Smooth muscle cell (in vitro differentiated cells): ENCODE data around the gene NAXD. TPM values are rescaled to one million over a fixed set of nuclear protein-coding genes. Genes with fewer than 3 reads are reported as not detected.

Experiments
- DNase-seq: peaks from one replicate; lab custom pipeline; 2025; ENCODE audit not compliant: unreplicated experiment; lab: John Stamatoyannopoulos, UW
- H2AFZ ChIP-seq: fragments of 200-600 bp; sonication (generic); 2 replicates; pipeline ENCODE4 v1.6.0; 2016; ENCODE audit warnings: antibody characterized with exemption, low read depth, mild to moderate bottlenecking
- H3F3A ChIP-seq: fragments of 200-600 bp; sonication (generic); 2 replicates; pipeline ENCODE4 v1.6.0; 2017; ENCODE audit warnings: antibody characterized with exemption, low read depth
- H3K27ac ChIP-seq: fragments of 200-600 bp; sonication (generic); 2 replicates; pipeline ENCODE4 v1.5.1; 2016; ENCODE audit warnings: low read depth, mild to moderate bottlenecking
- H3K27me3 ChIP-seq: fragments of 200-600 bp; sonication (generic); 2 replicates; pipeline ENCODE4 v1.6.1; 2016; ENCODE audit warnings: low read depth, mild to moderate bottlenecking
- H3K36me3 ChIP-seq: fragments of 200-600 bp; sonication (generic); 2 replicates; pipeline ENCODE4 v1.5.1; 2016; ENCODE audit warnings: low read depth
- H3K4me1 ChIP-seq: fragments of 200-600 bp; sonication (generic); 2 replicates; pipeline ENCODE4 v1.5.1; 2016; ENCODE audit warnings: low read depth
- H3K4me2 ChIP-seq: fragments of 200-600 bp; sonication (generic); 2 replicates; pipeline ENCODE4 v1.6.0; 2016; ENCODE audit warnings: mild to moderate bottlenecking
- H3K4me3 ChIP-seq: fragments of 200-600 bp; sonication (generic); 2 replicates; pipeline ENCODE4 v1.5.1; 2016; ENCODE audit warnings: mild to moderate bottlenecking
- H3K79me2 ChIP-seq: fragments of 200-600 bp; sonication (generic); 2 replicates; pipeline ENCODE4 v1.6.0; 2016; ENCODE audit warnings: low read depth, mild to moderate bottlenecking
- H3K9ac ChIP-seq: fragments of 200-600 bp; sonication (generic); 2 replicates; pipeline ENCODE4 v1.6.0; 2016; ENCODE audit warnings: low read depth
- H3K9me3 ChIP-seq: fragments of 200-600 bp; sonication (generic); replicated peaks from 2 replicates; pipeline ENCODE4 v1.5.1; 2016; ENCODE audit warnings: low read depth
- H4K20me1 ChIP-seq: fragments of 200-600 bp; sonication (generic); 2 replicates; pipeline ENCODE4 v1.6.0; 2016; ENCODE audit warnings: low read depth
- whole genome bisulfite sequencing: methylation state at CpG from one replicate; pipeline ENCODE4 v1.1.7; 2016; ENCODE audit warnings: low lambda C conversion rate; 5-methylcytosine and 5-hydroxymethylcytosine counted together
- polyA plus RNA-seq: library from polyadenylated mRNA; unstranded; fragments of >200 nt; fragmentation: Nextera tagmentation; extraction: Ambion mirVana; gene quantifications from 2 replicates; pipeline ENCODE4 v1.2.1, GENCODE V29; 2016
- total RNA-seq: library from RNA; depleted of rRNA; stranded (reverse); fragments of >200 nt; gene quantifications from 2 replicates; pipeline ENCODE4 v1.2.3, GENCODE V29; 2014
- TF ChIP-seq, protein P1 (sequence below): fragments of 200-600 bp; sonication (generic); IDR thresholded peaks from 2 replicates; pipeline ENCODE4 v1.5.1; 2017; ENCODE audit warnings: borderline replicate concordance, mild to moderate bottlenecking, antibody characterized with exemption; ENCODE audit not compliant: insufficient read depth, poor library complexity, severe bottlenecking

The NAXD gene
- total and polyA plus RNA-seq, 2 experiments from 2014 or later, result 16.9 to 30.9 TPM

DNA sequence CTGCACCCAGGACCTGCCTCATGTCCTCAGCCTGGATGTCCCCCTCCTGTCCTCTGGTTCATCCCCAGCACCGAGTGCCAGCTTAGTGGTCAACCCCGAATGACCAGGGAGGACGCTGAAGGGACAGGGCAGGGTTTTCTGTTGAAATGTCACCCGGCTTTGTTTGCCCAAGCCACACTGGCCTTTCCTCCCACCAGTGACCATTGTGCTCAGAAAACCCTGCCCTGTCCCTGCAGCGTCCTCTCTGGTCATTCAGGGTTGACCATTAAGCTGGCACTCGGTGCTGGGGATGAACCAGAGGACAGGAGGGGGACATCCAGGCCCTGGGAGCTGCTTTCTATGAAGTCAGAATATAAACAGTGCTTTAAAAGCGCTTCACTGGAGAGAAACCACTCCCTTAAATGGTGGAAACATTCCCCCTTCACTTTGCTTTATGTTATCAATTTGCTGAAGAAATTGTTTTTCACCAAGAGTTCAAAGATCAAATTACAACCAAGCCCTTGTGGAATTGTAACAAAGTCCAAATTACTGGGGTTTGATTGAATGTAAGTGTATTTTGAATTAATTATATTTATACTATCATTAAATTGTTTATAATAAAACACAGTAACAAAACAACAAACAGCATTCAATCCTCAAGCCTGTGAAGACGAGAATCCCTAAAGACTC is 69.2 kb downstream of the NAXD start:
- H3K4me1 ChIP-seq, result no peaks in the 10 kb centered on the region
- no peak overlapping the region for H3K27ac ChIP-seq
- no peak overlapping the region for H3K9ac ChIP-seq
- H3K9me3 ChIP-seq, result no peaks in the 10 kb centered on the region
- WGBS, result 95% methylated on average over 8 of the region's 8 CpGs
- H2AFZ ChIP-seq, result no peak overlapping the region
- H4K20me1 ChIP-seq, result peaks cover 16% of the 10 kb centered on the region
- TF ChIP-seq, protein P1, sequence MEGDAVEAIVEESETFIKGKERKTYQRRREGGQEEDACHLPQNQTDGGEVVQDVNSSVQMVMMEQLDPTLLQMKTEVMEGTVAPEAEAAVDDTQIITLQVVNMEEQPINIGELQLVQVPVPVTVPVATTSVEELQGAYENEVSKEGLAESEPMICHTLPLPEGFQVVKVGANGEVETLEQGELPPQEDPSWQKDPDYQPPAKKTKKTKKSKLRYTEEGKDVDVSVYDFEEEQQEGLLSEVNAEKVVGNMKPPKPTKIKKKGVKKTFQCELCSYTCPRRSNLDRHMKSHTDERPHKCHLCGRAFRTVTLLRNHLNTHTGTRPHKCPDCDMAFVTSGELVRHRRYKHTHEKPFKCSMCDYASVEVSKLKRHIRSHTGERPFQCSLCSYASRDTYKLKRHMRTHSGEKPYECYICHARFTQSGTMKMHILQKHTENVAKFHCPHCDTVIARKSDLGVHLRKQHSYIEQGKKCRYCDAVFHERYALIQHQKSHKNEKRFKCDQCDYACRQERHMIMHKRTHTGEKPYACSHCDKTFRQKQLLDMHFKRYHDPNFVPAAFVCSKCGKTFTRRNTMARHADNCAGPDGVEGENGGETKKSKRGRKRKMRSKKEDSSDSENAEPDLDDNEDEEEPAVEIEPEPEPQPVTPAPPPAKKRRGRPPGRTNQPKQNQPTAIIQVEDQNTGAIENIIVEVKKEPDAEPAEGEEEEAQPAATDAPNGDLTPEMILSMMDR, result no peak
- no peak overlapping the region for H3K4me3 ChIP-seq
- H3K36me3 ChIP-seq, result no peaks in the 10 kb centered on the region
- no peak overlapping the region for H3K4me2 ChIP-seq
- no peaks in the 10 kb centered on the region for H3F3A ChIP-seq
- no peaks in the 10 kb centered on the region for H3K27me3 ChIP-seq
- peaks cover 3% of the 10 kb centered on the region for H3K79me2 ChIP-seq
- DNase-seq, result no peak

DNA sequence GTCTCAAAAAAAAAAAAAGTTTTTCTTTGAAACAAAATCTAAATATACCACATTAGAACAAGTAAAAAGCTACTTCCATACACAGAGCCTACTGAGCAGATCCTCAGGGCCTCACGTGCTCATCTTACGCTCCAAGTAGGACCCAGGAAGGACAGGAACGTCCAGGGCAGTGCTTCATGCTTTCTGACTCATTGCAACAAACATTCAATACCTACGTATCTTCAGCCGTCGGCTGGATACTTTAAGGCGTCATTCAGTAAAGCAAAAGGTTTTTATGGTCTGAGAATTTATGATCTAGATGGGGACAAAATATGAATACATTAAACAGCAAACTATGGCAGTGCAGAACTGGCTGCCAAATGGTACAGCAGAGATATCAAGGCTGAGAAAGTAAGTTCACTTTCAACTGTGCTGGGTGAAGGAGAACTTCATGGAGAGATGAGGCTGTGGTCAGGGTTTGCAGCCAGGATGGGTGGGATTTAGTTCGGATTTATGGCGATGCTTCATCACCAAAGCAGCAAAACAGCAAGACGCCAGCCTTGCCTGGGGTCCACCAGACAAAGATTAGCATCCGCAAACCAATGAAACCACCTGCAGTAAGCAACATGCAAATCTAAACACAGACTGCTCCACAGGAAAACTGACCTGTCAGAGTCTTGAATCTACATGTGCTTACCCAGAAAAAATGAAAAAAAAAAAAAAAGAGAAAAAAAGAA is 70.1 kb downstream of the NAXD start:
- Histone ChIP-seq H3K27me3 (no peaks in the 10 kb centered on the region), H3K4me2 (no peak overlapping the region), H4K20me1 (peaks cover 16% of the 10 kb centered on the region), H3K27ac (peak overlapping the region; percentile 28), H3K4me1 (no peaks in the 10 kb centered on the region), H2AFZ (no peak overlapping the region), H3K4me3 (no peak overlapping the region), H3K36me3 (no peaks in the 10 kb centered on the region), H3K9ac (no peak overlapping the region), H3F3A (no peaks in the 10 kb centered on the region), H3K9me3 (no peaks in the 10 kb centered on the region), H3K79me2 (peaks cover 3% of the 10 kb centered on the region)
- TF ChIP-seq, protein P1, result no peak
- DNase-seq, result no peak
- 83% methylated on average over 11 of the region's 11 CpGs for WGBS

GRCh38 chr13:110687736-110688135 is 72.4 kb downstream of the NAXD start:
- no peak overlapping the region for H3K4me2 ChIP-seq
- no peak overlapping the region for H3K4me3 ChIP-seq
- no peaks in the 10 kb centered on the region for H3K4me1 ChIP-seq
- no peak overlapping the region for H2AFZ ChIP-seq
- peaks cover 16% of the 10 kb centered on the region for H4K20me1 ChIP-seq
- WGBS, result 96% methylated on average over 16 of the region's 16 CpGs
- H3K27ac ChIP-seq, result no peak overlapping the region
- no peaks in the 10 kb centered on the region for H3K9me3 ChIP-seq
- no peaks in the 10 kb centered on the region for H3K36me3 ChIP-seq
- H3K9ac ChIP-seq, result no peak overlapping the region
- TF ChIP-seq, protein P1, result no peak
- no peaks in the 10 kb centered on the region for H3F3A ChIP-seq
- DNase-seq, result no peak
- no peaks in the 10 kb centered on the region for H3K27me3 ChIP-seq
- peaks cover 3% of the 10 kb centered on the region for H3K79me2 ChIP-seq
